GM21737 (cell line): ENCODE data around the gene MAP1S.

ENCODE experiments used
- ATAC-seq: cut with Tn5 transposase; IDR thresholded peaks from one replicate; pipeline ENCODE4 v1.9.1; 2021; ENCODE audit warnings: mild to moderate bottlenecking, moderate library complexity; ENCODE audit not compliant: unreplicated experiment

The MAP1S gene

GRCh38 chr19:17687857-17688784, 31.2 kb upstream of the MAP1S start, which contains the start of gene UNC13A:
Gene UNC13A, minus strand, starts transcription at chr19:17688354. Its CDS starts 155 bp downstream, at chr19:17688199.
- no peak for ATAC-seq

GRCh38 chr19:17688853-17689595, 30.3 kb upstream of the MAP1S start:
- ATAC-seq: no peak

- no peak for ATAC-seq
Measured at GRCh38 chr19:17692566-17692965, 26.7 kb upstream of the MAP1S start.

GRCh38 chr19:17695198-17695597, 24.1 kb upstream of the MAP1S start:
- no peak for ATAC-seq

- no peak for ATAC-seq
Measured at GRCh38 chr19:17703824-17704463, 15.3 kb upstream of the MAP1S start.

GRCh38 chr19:17706750-17707181, 12.5 kb upstream of the MAP1S start:
- ATAC-seq: no peak

GRCh38 chr19:17711851-17712250, 7.4 kb upstream of the MAP1S start:
- no peak for ATAC-seq

- no peak for ATAC-seq
Measured at GRCh38 chr19:17716309-17716929, 2.9 kb upstream of the MAP1S start.

- ATAC-seq: no peak
Measured at GRCh38 chr19:17718550-17718946, 732 bp upstream of the MAP1S start.

GRCh38 chr19:17719730-17720400, 585 bp downstream of the MAP1S start:
- ATAC-seq: peak; percentile 35

GRCh38 chr19:17720440-17720839, 1.2 kb downstream of the MAP1S start:
- no peak for ATAC-seq

- ATAC-seq: no peak
Measured at GRCh38 chr19:17721111-17721628, 1.9 kb downstream of the MAP1S start.

GRCh38 chr19:17721821-17722220, 2.5 kb downstream of the MAP1S start:
- no peak for ATAC-seq

GRCh38 chr19:17722655-17723240, 3.5 kb downstream of the MAP1S start:
- ATAC-seq: no peak

- ATAC-seq: no peak
Measured at GRCh38 chr19:17724655-17725054, 5.4 kb downstream of the MAP1S start.

- ATAC-seq: no peak
Measured at GRCh38 chr19:17725422-17726078, 6.3 kb downstream of the MAP1S start.

GRCh38 chr19:17726136-17726741, 7.0 kb downstream of the MAP1S start:
- no peak for ATAC-seq

GRCh38 chr19:17726964-17727773, 7.9 kb downstream of the MAP1S start:
- ATAC-seq: no peak
